Progenitor cell of endocrine pancreas (in vitro differentiated cells): ENCODE results near the gene DLGAP1. TPM values are rescaled to one million over a fixed set of nuclear protein-coding genes. Genes with fewer than 3 reads are reported as not detected.

Experiments
- DNase-seq: peaks from one replicate; pipeline ENCODE4 v3.0.0; 2021; ENCODE audit warnings: low spot score; ENCODE audit not compliant: unreplicated experiment
- H3K27ac Mint-ChIP-seq: 2 replicates; pipeline ENCODE4 v1.8.0; 2021; ENCODE audit warnings: mild to moderate bottlenecking, moderate library complexity, mixed read lengths
- H3K27me3 Mint-ChIP-seq: 2 replicates; pipeline ENCODE4 v1.8.0; 2021; ENCODE audit warnings: mixed read lengths
- H3K36me3 Mint-ChIP-seq: 2 replicates; pipeline ENCODE4 v1.8.0; 2022; ENCODE audit warnings: mixed read lengths; ENCODE audit not compliant: insufficient read depth
- H3K4me1 Mint-ChIP-seq: 2 replicates; pipeline ENCODE4 v1.8.0; 2021; ENCODE audit warnings: low read depth, mixed read lengths
- H3K4me3 Mint-ChIP-seq: 2 replicates; pipeline ENCODE4 v1.8.0; 2021; ENCODE audit warnings: low read depth, mild to moderate bottlenecking, moderate library complexity, mixed read lengths
- H3K9me3 Mint-ChIP-seq: 2 replicates; pipeline ENCODE4 v1.8.0; 2021; ENCODE audit warnings: low read depth, mixed read lengths
- CTCF ChIP-seq: fragments of 200-600 bp; sonication (generic); IDR thresholded peaks from one replicate; pipeline ENCODE4 v1.5.0; 2021; ENCODE audit warnings: antibody characterized with exemption, mild to moderate bottlenecking; ENCODE audit not compliant: unreplicated experiment
- total RNA-seq: library from RNA; stranded (reverse); gene quantifications from 2 replicates; pipeline ENCODE4 v1.2.1, GENCODE V29; 2021

Gene DLGAP1
- total RNA-seq, 1 donor from 2014 or later = 16.7 TPM

DNA sequence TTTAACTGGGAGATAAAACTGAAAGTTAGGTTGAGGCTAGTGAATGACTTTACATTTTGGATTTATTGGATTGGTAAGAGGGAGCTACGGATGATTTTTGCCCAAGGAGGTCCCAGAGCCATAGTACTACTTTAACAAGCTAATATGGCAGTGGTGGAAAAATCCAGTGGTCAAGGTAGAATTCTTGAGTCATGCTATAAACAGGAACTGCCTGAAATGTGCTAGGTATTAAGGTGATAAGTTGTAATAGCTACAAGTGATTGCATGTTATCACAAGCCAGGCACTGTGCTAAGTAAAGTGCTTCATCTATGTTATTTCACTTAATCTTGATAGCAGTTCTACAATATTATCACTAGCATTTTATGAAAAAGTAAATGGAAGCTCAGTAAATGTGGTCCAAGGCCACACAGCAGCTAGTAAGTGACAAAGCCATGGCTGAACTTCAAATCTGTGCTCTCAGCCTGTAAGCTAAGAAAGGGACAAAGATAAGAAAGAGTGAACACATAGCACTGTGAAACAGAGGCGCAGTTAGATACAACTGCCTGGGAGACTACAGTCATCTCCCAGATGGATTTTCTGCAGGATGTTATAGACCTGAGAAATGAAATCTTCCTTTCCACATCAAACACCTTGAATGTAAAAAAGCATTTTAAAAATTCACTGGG is 535.6 kb downstream of the DLGAP1 start:
- H3K9me3 Mint-ChIP-seq = no peaks in the 10 kb centered on the region
- peaks cover 8% of the 10 kb centered on the region for H3K4me1 Mint-ChIP-seq
- H3K27me3 Mint-ChIP-seq = no peaks in the 10 kb centered on the region
- no peak overlapping the region for H3K27ac Mint-ChIP-seq
- no peak for TF ChIP-seq CTCF
- DNase-seq = no peak
- no peaks in the 10 kb centered on the region for H3K36me3 Mint-ChIP-seq
- no peak overlapping the region for H3K4me3 Mint-ChIP-seq

DNA sequence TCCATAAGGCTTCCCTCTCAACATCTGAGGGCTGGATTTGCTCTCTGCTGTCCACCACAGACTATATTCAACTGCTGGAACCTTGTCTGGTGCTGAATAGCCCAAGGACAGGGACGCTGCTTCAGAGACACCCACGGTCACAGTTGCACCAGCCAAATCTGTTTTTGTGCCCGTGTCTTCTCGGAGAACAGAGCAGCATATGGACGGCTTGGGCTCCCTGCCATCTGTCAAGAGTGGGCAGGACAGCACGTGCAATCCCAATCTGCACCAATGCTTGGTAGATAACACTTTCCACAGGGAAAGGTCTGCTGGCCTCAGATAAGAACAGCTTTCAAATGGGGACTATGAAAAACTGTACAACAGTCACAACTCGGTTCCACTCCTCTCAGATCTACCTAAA is 539.0 kb downstream of the DLGAP1 start:
- H3K4me3 Mint-ChIP-seq = no peak overlapping the region
- H3K27me3 Mint-ChIP-seq = no peaks in the 10 kb centered on the region
- H3K9me3 Mint-ChIP-seq = no peaks in the 10 kb centered on the region
- H3K4me1 Mint-ChIP-seq = peaks cover 8% of the 10 kb centered on the region
- H3K27ac Mint-ChIP-seq = no peak overlapping the region
- no peak for DNase-seq
- H3K36me3 Mint-ChIP-seq = no peaks in the 10 kb centered on the region
- TF ChIP-seq CTCF = no peak

GRCh38 chr18:3914833-3915610 is 540.1 kb downstream of the DLGAP1 start:
- Mint-ChIP-seq H3K27ac (no peak overlapping the region), H3K27me3 (no peaks in the 10 kb centered on the region), H3K4me1 (peaks cover 5% of the 10 kb centered on the region), H3K36me3 (no peaks in the 10 kb centered on the region), H3K9me3 (no peaks in the 10 kb centered on the region), H3K4me3 (no peak overlapping the region)
- no peak for DNase-seq
- TF ChIP-seq CTCF = no peak

DNA sequence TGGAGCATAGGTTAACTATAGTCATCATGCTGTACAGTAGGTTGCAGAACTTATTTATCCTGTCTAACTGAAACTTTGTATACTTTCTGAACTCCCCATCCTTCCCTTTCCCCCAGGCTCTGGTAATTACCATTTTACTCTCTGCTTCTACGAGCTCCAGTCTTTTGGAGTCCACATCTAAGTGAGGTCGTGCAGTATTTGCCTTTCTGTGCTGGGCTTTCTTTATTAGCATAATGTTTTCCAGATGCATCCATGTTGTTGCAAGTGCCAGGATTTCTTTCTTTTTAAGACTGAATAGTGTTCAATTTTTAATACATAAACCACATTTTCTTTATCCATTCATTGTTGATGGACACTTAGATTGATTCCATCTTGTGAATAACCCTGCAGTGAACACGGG is 541.0 kb downstream of the DLGAP1 start:
- Mint-ChIP-seq H3K27me3 (no peaks in the 10 kb centered on the region), H3K4me1 (peaks cover 2% of the 10 kb centered on the region), H3K36me3 (no peaks in the 10 kb centered on the region), H3K9me3 (no peaks in the 10 kb centered on the region), H3K27ac (no peak overlapping the region), H3K4me3 (no peak overlapping the region)
- no peak for TF ChIP-seq CTCF
- DNase-seq = no peak

- H3K27me3 Mint-ChIP-seq = no peaks in the 10 kb centered on the region
- H3K36me3 Mint-ChIP-seq = no peaks in the 10 kb centered on the region
- H3K27ac Mint-ChIP-seq = no peak overlapping the region
- peaks cover 2% of the 10 kb centered on the region for H3K4me1 Mint-ChIP-seq
- TF ChIP-seq CTCF = no peak
- no peak overlapping the region for H3K4me3 Mint-ChIP-seq
- no peak for DNase-seq
- H3K9me3 Mint-ChIP-seq = no peaks in the 10 kb centered on the region
These were observed 542.4 kb downstream of the DLGAP1 start for GRCh38 chr18:3912705-3913104.
